ENCODE results near the gene IRAK3.

DNA sequence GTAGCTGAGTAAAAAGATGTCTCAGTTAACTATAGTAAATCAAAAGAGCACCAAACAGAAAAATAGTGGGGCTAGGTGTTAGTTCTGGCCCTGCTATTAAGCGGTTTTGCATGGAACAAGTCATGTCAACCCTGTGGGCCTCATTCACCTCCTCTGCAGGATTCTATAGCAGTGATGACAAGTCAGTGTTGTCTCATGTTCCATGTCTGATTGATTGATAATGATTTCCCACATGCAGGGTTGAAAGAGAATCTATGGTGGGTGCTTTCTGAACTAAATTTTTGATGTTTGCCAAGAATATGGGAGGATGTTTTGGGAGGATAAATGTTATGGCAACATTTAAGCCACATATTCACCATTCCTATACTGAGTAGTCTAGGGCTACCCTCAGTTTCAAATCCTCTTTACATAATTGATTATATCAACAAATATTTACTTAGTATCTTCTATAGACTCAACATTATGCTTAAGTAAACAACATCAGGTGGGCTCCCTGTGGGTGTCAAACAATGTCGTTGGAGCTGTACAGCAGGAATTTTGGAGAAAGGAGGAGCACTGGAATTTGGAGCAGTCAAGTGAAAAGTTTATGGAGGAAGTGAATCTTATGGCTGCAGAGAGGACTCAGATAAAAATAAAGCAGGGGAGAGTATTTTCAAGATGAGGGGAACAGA, 48.6 kb downstream of the IRAK3 start:
- TF ChIP-seq EP300 (IDR thresholded peaks at IDR 0.05) (no peak), CTCF (IDR thresholded peaks at IDR 0.05) (no peak)

Measured in gastroesophageal sphincter (tissue), 3 donors.